Keratinocyte (primary cell): ENCODE measurements around the gene VAT1L. TPM values are rescaled to one million over a fixed set of nuclear protein-coding genes. Genes with fewer than 3 reads are reported as not detected.

Experiments used
- DNase-seq: peaks from one replicate; pipeline ENCODE4 v3.0.0-alpha.2; 2011; ENCODE audit warnings: low read depth, missing footprints, low spot score
- FAIRE-seq: peaks from 2 replicates; lab custom pipeline; 2011; peaks lifted over from hg19 to GRCh38; lab: Jason Lieb, UNC
- H2AFZ ChIP-seq: 2 replicates; pipeline ENCODE4 v1.6.0; 2012; ENCODE audit warnings: low read length, control low read depth, inconsistent platforms; ENCODE audit not compliant: control insufficient read depth
- H3K27ac ChIP-seq: 2 replicates; pipeline ENCODE4 v1.5.1; 2011; ENCODE audit warnings: low read length; ENCODE audit not compliant: control insufficient read depth, insufficient read depth
- H3K27me3 ChIP-seq: 3 replicates; pipeline ENCODE4 v1.6.0; 2011; ENCODE audit warnings: low read length; ENCODE audit not compliant: control insufficient read depth, insufficient read depth; ENCODE audit errors: extremely low read depth
- H3K36me3 ChIP-seq, 2 experiments: 2 replicates in 1 of 2; 3 replicates in 1 of 2; pipeline ENCODE4 v1.5.1; 2011; ENCODE audit warnings: low read length in 2 of 2, mild to moderate bottlenecking in 1 of 2; ENCODE audit not compliant: control insufficient read depth in 2 of 2, insufficient read depth in 2 of 2; ENCODE audit errors: extremely low read depth in 1 of 2
- H3K4me1 ChIP-seq: 3 replicates; pipeline ENCODE4 v1.5.1; 2011; ENCODE audit warnings: low read length; ENCODE audit not compliant: control insufficient read depth, insufficient read depth; ENCODE audit errors: extremely low read depth
- H3K4me2 ChIP-seq: 3 replicates; pipeline ENCODE4 v1.6.0; 2011; ENCODE audit warnings: low read depth, low read length; ENCODE audit not compliant: control insufficient read depth, insufficient read depth; ENCODE audit errors: extremely low read depth
- H3K4me3 ChIP-seq, 3 experiments: fragments of 200-600 bp in 1 of 3; sonication (generic) in 1 of 3; 2 replicates in 2 of 3; 3 replicates in 1 of 3; pipeline ENCODE4 v1.5.1; 2011 to 2016; ENCODE audit warnings: low read length in 3 of 3, mild to moderate bottlenecking in 3 of 3, control low read depth in 2 of 3, inconsistent platforms in 1 of 3, low read depth in 1 of 3, mixed read lengths in 1 of 3, mixed run types in 1 of 3, moderate library complexity in 1 of 3; ENCODE audit not compliant: control insufficient read depth in 2 of 3, insufficient read depth in 2 of 3; ENCODE audit errors: extremely low read depth in 1 of 3
- H3K79me2 ChIP-seq: 2 replicates; pipeline ENCODE4 v1.6.0; 2012; ENCODE audit warnings: low read length; ENCODE audit not compliant: control insufficient read depth, insufficient read depth
- H3K9ac ChIP-seq: 3 replicates; pipeline ENCODE4 v1.6.0; 2011; ENCODE audit warnings: low read length; ENCODE audit not compliant: control insufficient read depth, insufficient read depth; ENCODE audit errors: extremely low read depth
- H3K9me1 ChIP-seq: 3 replicates; pipeline ENCODE4 v1.6.0; 2011; ENCODE audit warnings: low read length; ENCODE audit not compliant: control insufficient read depth, insufficient read depth; ENCODE audit errors: extremely low read depth
- H3K9me3 ChIP-seq: 2 replicates; pipeline ENCODE4 v1.5.1; 2012; ENCODE audit warnings: low read depth, low read length; ENCODE audit not compliant: control insufficient read depth
- H4K20me1 ChIP-seq: 3 replicates; pipeline ENCODE4 v1.6.0; 2011; ENCODE audit warnings: low read length; ENCODE audit not compliant: control insufficient read depth, insufficient read depth; ENCODE audit errors: extremely low read depth
- CTCF ChIP-seq, 3 experiments: IDR thresholded peaks in 1 of 3; conservative IDR thresholded peaks in 1 of 3; optimal IDR thresholded peaks in 1 of 3; 2 replicates in 2 of 3; 3 replicates in 1 of 3; pipeline versions ENCODE3 to v1.5.1; 2011; ENCODE audit warnings: low read length in 3 of 3, mild to moderate bottlenecking in 3 of 3, moderate library complexity in 2 of 3, control low read depth in 1 of 3, inconsistent platforms in 1 of 3; ENCODE audit not compliant: insufficient read depth in 2 of 3; ENCODE audit errors: extremely low read depth in 1 of 3
- EZH2 ChIP-seq: IDR thresholded peaks from one replicate; pipeline ENCODE4 v1.6.1; 2012; ENCODE audit warnings: inconsistent platforms, mild to moderate bottlenecking, low read length, moderate library complexity
- dilution Hi-C: fragments of 300-500 bp; cut with MboI; formaldehyde crosslinking; loops from one replicate; pipeline ENCODE4 v1.7.0; 2020; ENCODE audit warnings: low sequenced_read_pairs; ENCODE audit not compliant: extremely low pct_ligation_motif_present
- polyA plus RNA-seq, 5 experiments: library from polyadenylated mRNA; depleted of rRNA in 3 of 5; stranded (reverse) in 3 of 5; stranded (forward) in 1 of 5; unstranded in 1 of 5; fragments of >200 nt; gene quantifications; 1 replicate in 1 of 5; 2 replicates in 3 of 5; 3 replicates in 1 of 5; pipeline versions ENCODE4 v1.2.1 to v1.2.3, GENCODE V29; 2011 to 2012; ENCODE audit warnings: missing spikeins in 2 of 5, low read depth in 1 of 5, low replicate concordance in 1 of 5

VAT1L gene
- polyA plus RNA-seq, 1 donor (not counting 4 experiments of a cell fraction or from before 2014, with no cell fraction given), result not detected

- dilution Hi-C loops, result no loop called here
These were observed 38.9 kb upstream of the VAT1L start for GRCh38 chr16:77749415-77749814.

DNA sequence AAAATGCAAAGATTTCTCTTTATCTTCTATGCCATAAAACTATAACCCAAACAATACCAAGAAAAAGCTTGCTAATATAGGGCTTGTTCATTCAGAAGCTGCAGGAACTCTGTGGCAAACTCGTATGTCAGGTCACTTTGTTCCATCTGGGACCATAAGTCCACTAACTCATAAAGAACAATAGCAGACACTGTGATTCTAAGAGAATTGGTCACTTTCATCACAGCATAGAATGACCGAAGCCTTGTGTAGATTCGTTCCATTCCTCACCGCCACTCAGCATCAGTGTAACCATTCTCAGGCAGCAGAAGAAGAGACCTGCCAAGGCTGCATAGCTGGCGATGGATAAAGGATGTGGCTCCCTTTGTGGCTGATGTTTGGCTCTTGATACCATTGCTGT, 30.3 kb upstream of the VAT1L start:
- FAIRE-seq, result no peak

More at GRCh38 chr16:77749415-77749814, 38.9 kb upstream of the VAT1L start:
- no peak overlapping the region for H3K4me2 ChIP-seq
- FAIRE-seq (no peak), DNase-seq (no peak)
- H4K20me1 ChIP-seq, result no peaks in the 10 kb centered on the region
- no peaks in the 10 kb centered on the region for H3K9me3 ChIP-seq
- no peaks in the 10 kb centered on the region for H3K79me2 ChIP-seq
- no peaks in the 10 kb centered on the region for H3K36me3 ChIP-seq
- TF ChIP-seq EZH2 (no peak), CTCF (optimal IDR thresholded peaks at IDR 0.05 in 1 of 3, IDR thresholded peaks at IDR 0.05 in 1 of 3, conservative IDR thresholded peaks at IDR 0.05 in 1 of 3; ENCODE audit: extremely low read depth in 1 of 3, insufficient read depth in 2 of 3, low read length in 3 of 3) (no peak)
- no peak overlapping the region for H3K4me3 ChIP-seq
- H2AFZ ChIP-seq, result no peak overlapping the region
- H3K9ac ChIP-seq, result no peak overlapping the region
- H3K4me1 ChIP-seq, result no peaks in the 10 kb centered on the region
- H3K27me3 ChIP-seq, result no peaks in the 10 kb centered on the region
- H3K27ac ChIP-seq, result no peak overlapping the region
- no peaks in the 10 kb centered on the region for H3K9me1 ChIP-seq

More for the DNA sequence above, 30.3 kb upstream of the VAT1L start:
- DNase-seq, result no peak
- Histone ChIP-seq H3K9ac (no peak overlapping the region), H3K36me3 (no peaks in the 10 kb centered on the region), H3K4me2 (no peak overlapping the region), H3K9me1 (no peaks in the 10 kb centered on the region), H3K4me3 (no peak overlapping the region), H3K9me3 (no peaks in the 10 kb centered on the region), H3K4me1 (no peaks in the 10 kb centered on the region), H2AFZ (no peak overlapping the region), H3K27ac (no peak overlapping the region), H3K79me2 (no peaks in the 10 kb centered on the region), H3K27me3 (no peaks in the 10 kb centered on the region), H4K20me1 (no peaks in the 10 kb centered on the region)
- TF ChIP-seq EZH2 (no peak), CTCF (optimal IDR thresholded peaks at IDR 0.05 in 1 of 3, IDR thresholded peaks at IDR 0.05 in 1 of 3, conservative IDR thresholded peaks at IDR 0.05 in 1 of 3; ENCODE audit: extremely low read depth in 1 of 3, insufficient read depth in 2 of 3, low read length in 3 of 3) (no peak)
- dilution Hi-C loops, result no loop called here
